HG03460 (cell line): ENCODE results near the gene BHLHE23.
"Not testable (repeated sequence)": the region's sequence is repeated elsewhere in the genome, so short reads cannot be mapped to it uniquely, and the experiment has no call there.

Experiments
- ATAC-seq: cut with Tn5 transposase; IDR thresholded peaks from one replicate; pipeline ENCODE4 v1.9.1; 2021; ENCODE audit not compliant: unreplicated experiment

Gene BHLHE23

DNA sequence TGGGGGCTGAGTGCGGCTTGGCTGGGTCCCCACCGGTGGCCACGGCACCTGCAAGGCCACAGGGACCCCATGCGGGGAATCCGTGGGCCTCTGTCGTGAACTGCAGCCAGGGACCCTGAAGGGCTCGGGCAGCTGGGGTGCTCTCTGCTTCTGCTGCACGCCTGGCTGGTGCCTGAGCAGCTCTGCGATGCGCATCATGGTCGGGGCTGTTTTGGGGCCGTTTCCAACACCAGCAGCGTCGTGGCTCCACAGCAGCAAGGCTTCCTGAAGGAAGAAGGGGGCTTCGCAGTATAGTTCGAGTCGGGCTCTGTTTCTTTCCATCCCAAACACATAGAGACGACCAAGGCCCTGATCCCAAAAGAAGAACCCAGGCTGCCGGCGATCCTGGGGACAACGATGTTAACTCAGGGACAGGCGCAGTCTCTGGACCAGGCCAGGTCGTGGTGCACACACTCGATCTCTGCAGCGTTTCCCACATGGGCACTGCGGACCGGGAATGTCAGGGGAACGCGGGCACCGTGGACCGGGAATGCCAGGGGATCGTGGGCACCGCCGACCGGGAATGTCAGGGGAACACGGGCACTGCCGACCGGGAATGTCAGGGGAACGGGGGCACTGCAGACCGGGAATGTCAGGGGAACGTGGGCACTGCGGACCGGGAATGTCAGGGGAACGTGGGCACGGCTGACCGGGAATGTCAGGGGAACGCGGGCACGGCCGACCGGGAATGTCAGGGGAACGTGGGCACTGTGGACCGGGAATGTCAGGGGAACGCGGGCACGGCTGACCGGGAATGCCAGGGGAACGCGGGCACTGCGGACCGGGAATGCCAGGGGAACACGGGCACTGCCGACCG, 36.8 kb upstream of the BHLHE23 start:
- no peak for ATAC-seq

DNA sequence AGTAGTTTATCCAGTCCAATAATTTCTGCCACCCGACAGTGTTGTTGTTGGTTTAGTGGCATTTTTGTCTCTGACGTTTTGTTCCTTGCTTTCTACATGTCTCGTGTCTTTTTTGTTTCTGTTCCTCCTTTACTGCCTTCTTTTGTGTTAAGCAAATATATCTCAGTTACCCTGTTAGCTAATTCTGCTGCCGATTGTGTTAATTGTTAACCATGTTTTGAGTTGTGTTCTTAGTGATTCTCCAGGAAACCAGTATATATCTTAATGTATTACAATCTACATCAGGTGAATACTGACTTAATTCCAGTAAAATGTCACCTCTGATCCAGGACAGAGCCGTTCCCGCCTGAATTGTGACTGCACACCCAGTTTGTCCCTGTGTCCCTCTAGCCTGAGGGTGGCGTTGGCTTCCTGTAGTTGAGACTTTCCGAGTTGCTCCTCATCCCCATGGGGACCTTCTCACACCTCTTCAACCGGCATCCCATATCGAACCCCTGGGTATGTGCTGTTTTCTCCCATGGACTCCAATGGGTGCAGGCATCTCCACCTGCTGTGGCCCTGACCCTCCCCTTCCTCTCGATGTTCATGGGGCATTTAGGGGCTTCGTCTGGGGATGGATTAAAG, 35.8 kb upstream of the BHLHE23 start:
- ATAC-seq = no peak

DNA sequence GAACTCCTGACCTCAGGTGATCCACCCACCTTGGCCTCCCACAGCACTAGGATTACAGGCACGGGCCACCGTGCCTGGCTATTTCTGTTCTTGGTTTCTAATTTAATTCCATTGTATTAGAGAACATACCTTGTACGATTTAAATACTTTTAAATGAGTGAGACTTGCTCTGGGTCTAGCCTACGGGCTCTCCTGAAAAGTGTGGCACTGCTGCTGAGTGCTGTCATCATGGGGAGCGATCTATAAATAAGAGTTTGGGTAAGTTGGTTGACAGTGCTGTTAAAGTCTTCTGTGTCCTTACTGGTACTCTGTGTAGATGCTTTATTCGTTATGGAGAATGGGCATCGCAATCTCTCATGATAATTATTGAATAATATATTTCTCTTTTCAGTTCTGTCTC, 35.0 kb upstream of the BHLHE23 start:
- no peak for ATAC-seq

DNA sequence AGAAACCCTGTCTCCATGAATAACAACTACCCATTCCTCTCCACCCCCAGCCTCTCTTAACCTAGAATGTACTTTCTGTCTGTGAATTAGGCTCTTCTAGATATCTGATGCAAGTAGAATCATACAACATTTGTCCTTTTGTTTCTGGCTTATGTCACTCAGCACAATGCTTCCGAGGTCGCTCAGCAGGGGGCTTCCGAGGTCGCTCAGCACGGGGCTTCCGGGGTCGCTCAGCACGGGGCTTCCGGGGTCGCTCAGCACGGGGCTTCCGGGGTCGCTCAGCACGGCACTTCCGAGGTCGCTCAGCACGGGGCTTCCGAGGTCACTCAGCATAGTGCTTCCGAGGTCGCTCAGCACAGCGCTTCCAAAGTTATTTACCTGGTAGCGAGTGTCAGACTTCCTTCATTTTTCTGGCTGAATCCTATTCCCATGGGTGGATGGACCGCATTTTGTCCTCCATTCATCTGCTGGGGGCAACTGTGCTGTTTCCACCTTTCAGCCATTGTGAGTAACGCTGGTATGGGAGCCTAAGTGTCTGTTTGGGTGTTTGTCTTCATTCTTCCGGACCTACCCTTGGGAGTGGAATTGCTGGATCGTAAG, 31.0 kb upstream of the BHLHE23 start:
- no peak for ATAC-seq

DNA sequence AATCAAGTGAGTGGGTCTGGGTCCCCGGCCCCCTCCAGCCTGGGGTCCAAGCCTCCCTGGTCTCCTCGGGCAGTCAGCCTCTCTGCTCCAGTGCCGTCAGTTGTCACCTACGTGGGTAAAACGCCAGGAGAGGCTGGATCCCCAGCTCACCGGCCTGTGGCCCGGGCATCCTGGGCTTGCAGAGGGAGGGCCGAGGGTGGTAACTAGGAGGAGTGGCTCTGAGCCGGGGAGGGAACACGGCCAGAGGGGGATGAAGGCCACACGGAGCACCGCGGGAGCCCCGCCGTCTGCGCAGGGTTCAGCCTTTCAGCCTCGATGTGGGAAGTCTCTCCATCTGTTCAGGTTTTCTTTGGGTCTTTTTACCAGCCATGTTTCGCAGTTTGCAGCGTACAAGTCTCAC, 29.5 kb upstream of the BHLHE23 start:
- ATAC-seq = no peak

DNA sequence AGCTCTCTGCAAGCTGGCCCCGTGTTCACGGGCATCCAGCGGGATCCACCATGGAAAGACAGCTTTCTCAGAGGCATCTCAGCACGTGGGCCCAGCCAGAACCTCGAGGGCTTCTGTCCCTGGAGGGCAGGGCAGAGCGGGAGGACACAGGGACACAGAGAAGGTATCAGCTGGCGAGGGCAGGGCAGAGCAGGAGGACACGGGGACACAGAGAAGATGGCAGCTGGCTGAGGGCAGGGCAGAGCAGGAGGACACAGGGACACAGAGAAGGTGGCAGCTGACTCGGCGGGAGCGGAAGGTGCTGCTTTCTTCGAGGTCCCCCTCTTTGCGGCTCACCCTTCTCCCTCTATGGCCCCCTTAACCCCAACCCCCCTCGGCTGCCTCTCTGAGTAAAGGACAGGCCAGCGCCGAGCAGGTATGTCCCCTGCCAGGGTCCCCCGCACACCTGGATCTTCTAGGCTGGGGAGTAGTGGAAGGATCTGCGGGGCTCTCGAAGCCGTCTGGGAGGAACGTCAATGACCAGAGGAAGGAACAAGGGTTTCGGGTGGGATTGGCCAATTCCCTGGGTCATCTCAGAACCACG, 28.9 kb upstream of the BHLHE23 start:
- ATAC-seq = no peak

DNA sequence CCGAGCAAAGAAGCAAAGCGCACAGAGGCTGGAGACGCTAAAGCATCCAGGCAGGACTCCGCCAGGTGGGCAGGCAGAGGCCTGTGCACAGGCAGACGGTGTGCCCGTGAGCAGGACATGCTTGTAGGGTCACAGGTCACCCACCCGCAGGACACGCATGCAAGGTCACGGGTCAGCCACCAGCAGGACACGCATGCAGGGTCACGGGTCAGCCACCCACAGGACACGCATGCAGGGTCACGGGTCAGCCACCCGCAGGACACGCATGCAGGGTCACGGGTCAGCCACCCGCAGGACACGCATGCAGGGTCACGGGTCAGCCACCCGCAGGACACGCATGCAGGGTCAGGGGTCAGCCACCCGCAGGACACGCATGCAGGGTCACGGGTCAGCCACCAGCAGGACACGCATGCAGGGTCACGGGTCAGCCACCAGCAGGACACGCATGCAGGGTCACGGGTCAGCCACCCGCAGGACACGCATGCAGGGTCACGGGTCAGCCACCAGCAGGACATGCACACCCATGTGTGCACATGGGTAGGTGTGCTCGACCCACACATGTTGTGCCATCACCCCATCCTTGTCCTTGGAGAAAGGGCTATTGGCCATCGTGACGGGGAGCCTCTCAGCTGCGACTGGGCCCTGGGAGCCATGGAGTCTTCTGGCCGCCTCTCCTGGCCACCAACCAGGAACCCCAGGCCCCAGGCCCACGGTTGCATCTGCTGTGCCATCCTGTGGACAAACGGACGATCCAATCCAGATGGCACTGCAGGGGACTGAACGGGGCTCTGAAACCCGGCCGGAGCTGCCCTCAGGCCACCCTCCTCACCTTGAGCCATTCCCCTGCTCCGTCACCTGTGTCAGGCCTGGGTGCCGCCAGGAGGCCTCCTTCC, 28.2 kb upstream of the BHLHE23 start:
- ATAC-seq = not testable (repeated sequence)

DNA sequence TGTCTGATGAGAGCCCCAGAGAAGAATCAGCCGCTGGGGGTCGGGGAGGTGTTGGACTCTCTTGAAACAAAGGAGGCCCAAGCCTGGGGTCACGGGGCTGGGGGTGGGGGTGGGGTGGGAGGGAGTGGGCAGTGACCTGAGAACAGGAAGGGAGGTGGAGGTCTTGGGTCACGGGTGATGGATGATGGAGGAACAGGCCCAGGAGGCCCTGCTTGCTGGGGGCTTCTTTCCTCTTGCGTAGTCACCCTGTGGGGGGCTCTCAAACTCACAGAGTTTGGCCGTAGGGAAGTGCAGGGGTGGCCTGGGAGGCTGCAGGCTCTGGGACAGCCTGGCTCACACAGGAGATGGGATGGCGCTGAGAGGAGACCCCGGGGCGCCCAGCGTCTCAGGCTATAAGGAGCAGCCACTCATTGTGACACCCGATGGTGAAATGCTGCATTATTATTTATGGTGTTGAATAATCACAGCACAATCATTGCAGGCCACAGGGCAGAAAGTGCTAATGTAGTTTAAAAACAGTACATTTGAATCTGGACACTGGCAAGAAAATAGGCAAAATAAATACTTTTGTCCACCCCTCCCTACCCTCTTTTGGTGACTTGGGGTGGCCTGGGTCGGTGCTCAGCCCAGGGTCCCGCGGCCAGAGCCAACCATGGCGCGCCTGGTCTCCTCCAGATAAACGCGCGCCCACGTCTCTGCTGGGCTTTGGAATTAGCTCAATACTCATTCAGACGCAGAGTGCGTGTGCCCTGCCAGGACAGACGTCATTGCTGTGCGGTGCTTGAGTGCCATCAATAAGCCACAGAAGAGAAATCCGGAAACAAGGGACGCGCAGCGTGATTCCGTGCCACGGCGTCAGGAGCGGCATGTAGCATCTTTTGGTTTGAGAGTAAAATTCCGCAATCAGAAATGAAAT, 27.3 kb upstream of the BHLHE23 start:
- ATAC-seq = no peak

DNA sequence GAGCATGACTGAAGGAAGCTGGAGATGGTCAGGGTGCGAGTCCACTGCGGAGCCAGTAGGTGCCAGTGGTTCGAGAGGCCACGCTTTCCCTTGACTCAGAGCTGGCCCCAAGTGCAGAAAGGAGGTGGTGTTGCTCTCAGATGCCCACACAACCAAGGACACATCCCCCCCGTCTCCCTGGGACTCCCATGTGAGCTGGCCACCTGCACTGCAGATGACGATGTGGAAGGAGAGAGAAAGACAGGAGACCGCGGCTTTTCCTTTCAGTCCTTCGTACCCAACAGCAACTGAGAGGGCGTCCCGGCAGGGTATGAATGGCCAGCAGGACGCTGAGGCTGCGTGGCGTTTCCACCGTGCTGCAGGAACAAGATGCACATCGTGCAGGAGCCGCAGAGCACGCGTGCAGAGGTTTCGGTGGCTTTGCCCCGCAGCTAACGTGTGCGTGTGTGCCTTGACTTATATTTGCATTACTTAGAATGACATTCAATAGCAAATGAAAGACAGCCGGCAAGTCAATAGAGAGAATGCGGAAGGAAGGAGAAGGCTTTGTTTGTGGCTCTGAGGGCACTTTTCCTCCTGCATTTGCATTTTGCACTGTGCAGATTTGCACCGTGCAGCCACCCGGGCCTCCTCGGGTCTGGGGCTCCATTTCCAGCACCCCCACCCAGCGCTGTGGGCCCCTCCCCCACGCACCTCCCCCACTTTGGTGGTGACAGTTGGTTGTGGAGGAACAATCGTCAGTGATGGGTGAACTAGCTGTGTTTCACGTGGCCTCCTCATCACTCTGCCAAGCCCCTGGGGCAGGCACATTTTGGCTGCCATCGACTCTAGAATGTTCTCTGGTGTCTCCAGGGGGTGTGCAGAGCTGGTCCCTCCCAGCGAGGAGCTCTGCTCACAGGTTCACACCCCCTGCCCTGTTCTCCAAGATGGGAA, 26.4 kb upstream of the BHLHE23 start:
- no peak for ATAC-seq

DNA sequence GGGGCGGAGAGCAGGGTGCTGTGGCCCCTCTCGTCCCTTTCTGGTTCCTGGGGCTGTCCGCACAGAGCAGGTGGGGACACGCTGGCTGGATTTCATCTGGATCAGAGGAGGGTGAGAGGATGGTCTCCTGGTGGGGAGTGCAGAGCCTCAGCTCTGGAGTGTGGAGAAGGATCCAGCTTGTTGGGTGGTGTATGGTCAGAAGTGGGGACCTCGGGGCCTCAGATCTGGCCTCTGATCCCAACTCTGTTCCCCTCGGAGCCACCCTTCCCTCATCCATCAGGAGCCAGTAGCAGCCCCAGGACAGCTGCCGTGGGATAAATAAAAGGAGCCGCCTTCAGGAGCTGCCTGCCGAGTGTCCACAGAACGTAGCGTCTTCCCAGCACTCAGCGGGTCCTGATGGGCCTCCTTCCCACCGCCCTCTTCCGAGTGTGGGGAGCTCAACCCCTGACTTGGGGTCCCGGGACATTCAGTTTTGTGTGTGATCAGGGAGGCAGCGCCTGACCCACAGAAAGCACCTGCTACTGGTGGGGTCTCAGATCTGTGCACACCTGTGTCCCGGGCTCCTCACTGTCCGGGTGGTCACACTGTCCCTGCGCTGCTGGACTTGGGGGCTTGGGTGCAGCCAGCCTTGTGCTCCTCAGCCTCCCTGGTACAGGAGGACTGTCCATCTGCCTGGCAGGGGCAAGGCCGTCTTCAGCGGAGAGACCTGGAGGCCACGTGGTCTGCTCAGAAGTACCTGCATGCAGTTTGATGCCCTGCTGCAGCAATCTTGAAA, 25.4 kb upstream of the BHLHE23 start:
- ATAC-seq = no peak

DNA sequence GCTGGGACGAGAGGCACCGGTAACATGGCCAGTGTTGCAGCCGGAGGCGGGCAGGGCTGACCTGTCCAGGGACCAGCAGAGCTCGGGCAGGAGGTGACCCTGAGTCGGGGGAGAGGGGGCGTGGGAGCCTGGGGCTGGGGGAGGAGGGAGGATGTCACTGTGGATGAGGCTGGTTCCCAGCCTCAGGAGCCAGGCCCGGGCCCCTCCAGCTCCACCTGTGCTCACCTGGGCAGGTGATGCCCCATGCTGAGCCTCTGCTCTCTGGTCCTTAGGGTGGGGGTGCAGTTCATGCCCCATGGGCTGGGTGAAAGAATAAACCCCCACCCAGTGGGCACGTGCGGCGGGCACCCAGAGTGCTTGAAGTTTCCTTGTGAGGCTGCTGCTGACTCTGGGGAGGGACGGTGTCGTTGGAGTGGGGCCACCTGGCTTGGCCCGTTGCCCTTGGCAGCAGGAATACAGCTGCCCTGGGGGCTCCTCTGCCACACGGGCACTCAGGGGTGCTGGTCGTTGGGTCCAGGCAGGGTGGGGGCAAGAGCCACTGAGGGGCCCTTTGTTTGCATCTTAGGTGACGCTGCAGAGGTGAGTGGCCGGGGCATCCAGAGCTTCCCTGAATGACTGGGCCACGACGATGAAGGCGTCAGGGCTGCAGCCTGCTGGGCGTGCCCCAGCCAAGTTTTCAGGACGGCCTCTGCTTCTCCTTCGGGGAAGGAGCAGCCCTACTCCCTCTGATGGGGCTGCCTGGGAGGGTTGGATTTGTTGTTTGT, 24.7 kb upstream of the BHLHE23 start:
- ATAC-seq = no peak

DNA sequence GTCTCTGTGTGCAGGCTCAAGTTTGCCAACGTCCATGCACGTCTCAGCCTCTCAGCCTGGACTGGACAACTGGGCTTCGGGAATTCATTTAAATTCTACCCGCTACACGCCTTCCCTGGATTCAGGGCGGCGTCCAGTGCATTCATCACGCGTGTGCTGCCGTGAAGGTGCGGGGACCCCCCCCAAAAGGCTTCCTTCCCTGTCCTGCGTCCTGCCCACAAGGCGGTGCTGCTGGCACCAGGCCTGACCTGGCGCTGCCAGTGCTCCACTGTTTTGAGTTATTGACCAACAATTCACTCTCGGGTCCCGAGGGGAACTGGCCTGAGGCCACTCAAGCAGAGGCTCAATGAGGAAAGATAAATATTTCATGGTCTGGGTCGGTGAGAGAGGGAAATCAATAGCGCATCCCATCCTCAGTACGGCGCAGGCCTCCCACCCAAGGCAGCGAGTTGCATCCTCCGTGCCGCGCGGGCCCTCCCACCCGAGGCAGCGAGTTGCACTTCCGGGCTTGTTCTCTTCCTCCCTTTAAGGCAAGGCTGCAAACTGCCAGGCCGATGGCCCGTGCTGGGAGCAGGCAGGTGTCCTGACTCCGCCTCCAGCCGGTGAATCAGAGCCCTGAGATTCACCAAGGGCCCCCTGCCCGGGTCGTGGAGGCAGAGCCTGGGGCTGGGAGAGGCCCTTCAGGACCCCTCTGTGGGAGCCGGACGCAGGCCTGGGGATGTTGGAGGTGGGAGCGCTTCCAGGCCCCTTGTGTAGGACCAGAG, 22.8 kb upstream of the BHLHE23 start:
- no peak for ATAC-seq

DNA sequence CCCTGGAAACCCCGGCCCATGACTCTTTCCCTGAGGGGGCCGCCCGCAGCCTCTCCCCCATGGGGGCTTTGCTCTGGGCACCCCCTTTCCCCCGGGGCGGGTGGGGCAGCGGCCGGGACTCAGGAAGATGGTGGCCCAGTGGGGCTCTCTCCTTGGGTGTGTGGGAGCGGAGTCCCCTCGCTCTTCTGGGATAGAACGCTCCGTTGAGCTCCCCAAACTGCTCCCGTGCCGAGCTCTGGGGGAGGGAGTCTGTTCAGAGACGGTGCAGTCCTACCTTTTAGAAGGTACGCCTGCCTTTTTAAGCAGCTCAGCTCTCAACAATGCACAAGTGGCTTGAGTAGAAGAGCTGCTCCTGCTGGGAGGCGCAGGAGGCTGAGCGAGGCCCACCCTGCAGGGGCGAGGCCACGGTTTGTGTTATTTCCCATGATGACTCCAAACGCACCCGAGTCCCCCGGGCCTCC, 21.7 kb upstream of the BHLHE23 start:
- no peak for ATAC-seq

DNA sequence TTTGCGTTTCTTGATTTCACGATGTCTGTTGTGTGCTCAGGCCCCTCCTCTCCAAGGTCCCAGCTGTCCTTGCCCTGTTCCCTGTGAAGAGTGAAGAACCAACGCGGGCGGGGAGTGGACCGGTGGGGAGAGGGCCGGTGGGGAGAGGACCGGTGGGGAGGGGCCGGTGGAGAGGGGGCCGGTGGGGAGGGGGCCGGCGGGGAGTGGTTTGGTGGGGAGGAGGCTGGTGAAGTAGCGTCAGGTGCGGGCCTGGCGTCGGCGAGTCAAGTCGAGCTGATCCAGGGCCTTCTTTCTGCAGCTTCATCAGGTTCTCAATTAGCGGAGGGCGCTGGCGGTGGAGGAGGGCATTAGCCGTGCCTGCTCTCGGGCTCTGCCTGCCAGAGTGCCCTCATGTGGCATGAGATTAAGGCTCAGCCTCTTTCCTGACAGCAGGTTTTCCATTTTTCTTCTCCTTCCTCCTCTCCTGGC, 21.2 kb upstream of the BHLHE23 start:
- ATAC-seq = no peak

DNA sequence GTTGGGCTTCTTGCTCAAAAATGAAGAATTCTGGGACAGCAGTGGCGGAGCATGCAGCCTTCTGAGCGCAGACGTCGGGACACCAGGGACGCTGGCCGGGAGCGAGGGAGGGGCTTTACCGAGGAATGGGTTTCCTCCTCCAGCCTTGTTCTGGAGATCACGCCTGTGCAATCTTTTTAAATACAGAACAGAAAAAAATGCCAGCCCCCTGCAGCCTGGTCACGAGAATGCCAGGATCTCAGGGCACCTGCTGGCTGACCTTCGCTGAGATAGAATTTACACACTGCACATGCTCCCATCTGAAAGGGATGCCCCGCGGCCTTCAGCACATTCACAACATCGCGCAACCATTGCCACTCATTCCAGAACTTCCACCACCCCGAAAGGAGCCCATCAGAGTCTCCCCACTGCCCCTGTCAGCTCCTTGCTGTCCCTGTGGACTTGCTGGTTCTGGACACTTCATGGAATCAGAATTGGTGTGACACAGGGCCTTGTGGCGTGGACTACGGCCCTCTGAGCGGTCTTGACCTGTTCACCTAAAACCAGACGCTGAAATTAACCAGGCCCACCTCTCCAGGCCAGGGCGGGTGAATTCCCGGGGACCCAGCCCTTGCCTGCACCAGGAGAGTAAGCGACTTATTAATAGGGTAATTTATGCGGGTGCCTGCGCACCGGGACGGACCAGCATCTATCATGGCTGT, 20.6 kb upstream of the BHLHE23 start:
- no peak for ATAC-seq
